Activated effector memory CD4-positive, alpha-beta T cell treated with Interleukin-2 at 50 U/mL for 16 hours (primary cell): ENCODE results near the gene AGBL4.

Experiments
- DNase-seq: peaks from one replicate; pipeline ENCODE4 v3.0.0-alpha.2; 2020

AGBL4 gene

GRCh38 chr1:48936436-48936835, 1087.3 kb downstream of the AGBL4 start:
- no peak for DNase-seq

- no peak for DNase-seq
These were observed 1091.4 kb downstream of the AGBL4 start for GRCh38 chr1:48932366-48932765.

DNA sequence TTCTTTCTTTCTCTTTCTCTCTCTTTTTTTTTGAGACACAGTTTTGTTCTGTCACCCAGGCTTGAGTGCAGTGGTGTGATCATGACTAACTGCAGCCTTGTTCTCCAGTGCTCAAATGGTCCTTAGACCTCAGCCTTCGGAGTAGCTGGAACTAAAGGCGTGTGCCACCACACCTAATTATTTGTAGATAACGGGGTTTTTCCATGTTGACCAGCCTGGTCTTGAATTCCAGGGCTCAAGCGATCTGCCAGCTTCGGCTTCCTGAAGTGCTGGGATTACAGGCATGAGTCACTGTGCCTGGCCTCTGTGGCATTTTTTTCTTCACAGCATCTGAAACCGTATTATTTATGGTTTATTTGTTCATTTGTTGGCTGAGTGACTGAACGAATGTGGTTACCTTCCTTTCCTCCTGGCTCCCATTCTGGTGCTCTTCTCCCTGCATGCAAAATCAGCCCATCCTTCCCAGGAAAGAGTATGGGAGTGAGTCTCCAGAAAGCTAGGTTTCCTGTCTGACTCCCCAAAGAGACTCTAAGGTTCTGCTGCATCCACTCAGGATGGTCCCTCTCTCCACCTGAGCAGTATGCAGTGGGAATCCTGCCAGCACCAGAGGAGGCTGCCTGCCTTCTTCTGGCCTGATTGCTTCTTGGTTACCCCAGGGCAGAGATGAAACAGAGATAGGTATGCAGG, 1092.1 kb downstream of the AGBL4 start:
- no peak for DNase-seq

- no peak for DNase-seq
These were observed 1093.7 kb downstream of the AGBL4 start for GRCh38 chr1:48930011-48930410.

- DNase-seq = no peak
These were observed 1099.7 kb downstream of the AGBL4 start for GRCh38 chr1:48924099-48924498.

GRCh38 chr1:48923116-48923515, 1100.6 kb downstream of the AGBL4 start:
- DNase-seq = no peak

DNA sequence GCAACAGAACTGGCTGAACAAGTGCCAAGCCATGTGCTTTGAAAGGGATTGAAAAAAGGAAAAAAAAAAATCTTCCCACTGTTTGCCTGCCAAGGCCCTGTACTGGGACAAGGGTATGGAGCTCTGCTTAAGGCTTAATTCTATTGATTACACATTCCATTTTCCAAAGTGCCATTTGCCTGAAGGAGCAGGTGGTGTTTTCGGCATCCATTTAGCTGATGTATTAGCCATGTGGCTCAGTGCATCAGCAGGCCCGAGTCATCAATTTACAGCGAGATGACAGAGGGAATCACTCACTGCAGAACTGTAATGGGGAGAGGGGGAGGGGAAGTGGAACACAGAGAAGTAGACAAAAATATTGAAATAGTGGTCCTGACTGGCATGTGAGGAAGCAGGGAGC, 1102.9 kb downstream of the AGBL4 start:
- DNase-seq = no peak

DNA sequence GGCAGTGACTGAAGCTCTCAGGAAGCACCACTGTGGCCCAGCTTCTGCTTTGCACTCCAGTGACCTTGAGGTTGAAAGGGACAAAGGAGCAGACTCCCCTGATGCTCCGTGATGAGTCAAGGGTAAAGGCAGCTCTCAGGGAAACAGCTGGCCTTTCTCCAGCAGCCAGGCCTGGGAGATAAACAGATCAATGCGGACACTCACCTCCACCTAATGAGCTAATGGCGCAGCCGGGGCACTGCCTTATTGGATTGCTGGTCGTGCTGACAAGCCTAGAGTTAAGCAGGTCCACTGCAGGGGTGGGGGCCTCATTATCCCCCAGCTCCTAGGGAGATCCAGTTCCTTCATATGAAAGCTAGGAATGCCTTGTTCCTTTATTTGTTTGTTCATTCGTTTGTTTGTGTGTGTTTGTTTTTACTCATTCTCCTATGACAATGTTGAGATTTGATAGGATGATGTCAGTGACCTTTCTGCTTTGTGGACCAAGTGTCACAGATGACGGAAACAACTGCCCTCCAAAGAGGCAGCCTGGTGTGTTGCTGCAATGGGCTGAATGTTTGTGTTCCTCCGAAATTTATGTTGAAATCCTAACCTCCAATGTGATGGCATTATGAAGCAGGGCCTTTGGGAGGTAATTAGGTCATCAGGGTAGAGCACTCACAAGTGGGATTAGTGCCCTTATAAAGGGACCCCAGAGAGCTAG, 1105.7 kb downstream of the AGBL4 start:
- DNase-seq = no peak

DNA sequence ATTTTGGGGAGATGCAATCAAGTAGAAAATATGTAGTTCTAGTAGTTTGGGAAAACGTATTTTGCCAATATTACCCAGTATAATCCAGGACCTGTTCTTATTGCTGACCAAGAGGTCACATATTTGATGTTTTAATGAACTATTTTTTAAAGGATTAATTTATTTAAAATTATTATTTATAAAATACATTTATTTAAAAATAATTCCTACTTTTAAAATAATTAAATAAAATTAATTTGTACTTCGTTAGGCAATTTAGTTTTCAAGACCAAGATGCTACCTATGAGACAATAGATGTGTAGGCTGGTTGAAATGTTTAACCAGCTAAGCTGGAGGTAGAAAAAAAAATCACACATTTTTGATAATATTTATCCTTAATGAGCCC, 1106.7 kb downstream of the AGBL4 start:
- no peak for DNase-seq

DNA sequence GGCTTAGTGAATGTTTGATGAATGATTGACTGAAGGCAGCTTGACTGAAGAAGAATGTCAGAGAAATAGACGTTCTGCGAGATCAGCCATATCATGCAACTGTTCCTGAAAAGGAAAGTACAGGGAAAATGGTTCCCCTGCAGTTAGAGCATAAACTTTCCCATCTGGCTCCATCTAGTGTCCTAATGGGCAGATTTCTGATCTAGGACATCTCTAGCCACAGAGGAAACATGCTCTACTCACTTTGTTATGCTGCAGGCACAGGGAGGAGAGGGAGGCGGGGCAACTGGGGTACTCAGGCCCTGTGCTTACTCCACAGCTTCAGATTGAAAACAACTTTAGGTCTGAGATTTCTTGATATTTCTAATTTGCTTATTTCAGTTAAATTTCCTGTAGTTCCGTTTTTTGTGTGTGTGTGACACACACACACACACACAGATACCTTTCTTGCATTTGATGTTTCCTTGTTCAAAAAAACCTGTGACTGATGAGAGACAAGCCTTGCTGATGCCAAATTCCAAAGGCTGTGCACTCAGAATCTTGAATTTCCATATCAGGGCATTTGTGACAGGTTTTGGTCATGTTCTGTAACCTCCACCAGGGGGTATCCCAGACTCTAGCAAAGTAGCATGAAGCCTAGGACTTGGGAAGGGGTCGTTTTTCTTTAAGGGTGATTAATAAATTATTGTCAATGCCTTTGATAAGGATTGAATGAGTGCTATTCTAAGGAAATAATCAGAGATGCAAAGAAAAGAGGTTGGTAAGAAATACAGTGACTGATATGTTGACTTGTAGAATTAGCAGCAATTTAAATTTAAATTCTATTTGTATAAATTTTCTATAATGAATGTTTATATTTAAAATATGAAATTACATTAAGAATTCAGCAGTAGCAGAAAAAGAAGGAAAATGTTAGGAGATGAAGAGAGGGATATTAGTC, 1107.4 kb downstream of the AGBL4 start:
- DNase-seq = no peak

- DNase-seq = no peak
These were observed 1115.1 kb downstream of the AGBL4 start for GRCh38 chr1:48908606-48909005.

- no peak for DNase-seq
These were observed 1117.0 kb downstream of the AGBL4 start for GRCh38 chr1:48906729-48907128.

GRCh38 chr1:48906164-48906563, 1117.6 kb downstream of the AGBL4 start:
- no peak for DNase-seq

- DNase-seq = no peak
These were observed 1120.5 kb downstream of the AGBL4 start for GRCh38 chr1:48903291-48903690.

- no peak for DNase-seq
These were observed 1124.9 kb downstream of the AGBL4 start for GRCh38 chr1:48898894-48899293.

- no peak for DNase-seq
These were observed 1134.1 kb downstream of the AGBL4 start for GRCh38 chr1:48889615-48890014.

DNA sequence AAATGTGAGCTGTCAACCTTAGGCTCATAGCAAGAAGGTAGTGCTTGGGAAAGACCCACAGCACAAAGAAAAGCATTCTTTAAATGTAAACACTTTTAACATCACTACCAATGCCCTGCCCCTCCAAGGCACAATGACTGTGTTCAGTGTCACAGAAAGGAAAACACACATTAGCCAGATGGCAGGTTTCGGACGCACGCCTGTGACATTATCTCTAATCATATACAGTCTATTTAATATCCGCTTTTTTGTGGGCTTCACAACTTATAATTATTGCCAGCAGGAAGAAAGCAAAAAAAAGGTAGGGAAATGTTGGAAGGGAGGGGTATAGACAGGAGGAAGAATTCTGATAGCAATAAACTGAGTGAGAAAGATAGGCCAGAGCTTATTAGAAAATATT, 1134.7 kb downstream of the AGBL4 start:
- DNase-seq = no peak

DNA sequence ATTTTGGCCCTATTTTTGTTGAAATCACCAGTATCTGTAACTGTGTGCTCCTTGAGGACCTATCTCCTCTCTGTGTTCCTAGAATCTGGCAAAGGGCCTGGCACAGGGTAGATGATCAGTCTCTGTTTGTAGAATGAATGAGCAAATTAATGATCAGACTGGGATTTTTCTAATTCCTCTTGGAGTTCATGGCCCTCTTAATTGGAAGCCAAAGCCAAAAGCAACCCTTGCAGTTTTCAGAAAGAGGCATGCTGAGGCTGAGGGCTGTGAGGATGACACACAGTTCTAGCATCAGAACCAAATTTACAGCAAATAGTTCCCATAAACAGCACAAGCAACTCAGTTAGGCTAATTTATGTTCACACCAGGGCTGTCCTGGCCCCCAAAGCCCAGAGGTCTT, 1136.0 kb downstream of the AGBL4 start:
- DNase-seq = no peak

- no peak for DNase-seq
These were observed 1141.7 kb downstream of the AGBL4 start for GRCh38 chr1:48882020-48882419.

- no peak for DNase-seq
These were observed 1145.4 kb downstream of the AGBL4 start for GRCh38 chr1:48878191-48878940.

GRCh38 chr1:48876330-48876785, 1147.4 kb downstream of the AGBL4 start:
- DNase-seq = no peak

DNA sequence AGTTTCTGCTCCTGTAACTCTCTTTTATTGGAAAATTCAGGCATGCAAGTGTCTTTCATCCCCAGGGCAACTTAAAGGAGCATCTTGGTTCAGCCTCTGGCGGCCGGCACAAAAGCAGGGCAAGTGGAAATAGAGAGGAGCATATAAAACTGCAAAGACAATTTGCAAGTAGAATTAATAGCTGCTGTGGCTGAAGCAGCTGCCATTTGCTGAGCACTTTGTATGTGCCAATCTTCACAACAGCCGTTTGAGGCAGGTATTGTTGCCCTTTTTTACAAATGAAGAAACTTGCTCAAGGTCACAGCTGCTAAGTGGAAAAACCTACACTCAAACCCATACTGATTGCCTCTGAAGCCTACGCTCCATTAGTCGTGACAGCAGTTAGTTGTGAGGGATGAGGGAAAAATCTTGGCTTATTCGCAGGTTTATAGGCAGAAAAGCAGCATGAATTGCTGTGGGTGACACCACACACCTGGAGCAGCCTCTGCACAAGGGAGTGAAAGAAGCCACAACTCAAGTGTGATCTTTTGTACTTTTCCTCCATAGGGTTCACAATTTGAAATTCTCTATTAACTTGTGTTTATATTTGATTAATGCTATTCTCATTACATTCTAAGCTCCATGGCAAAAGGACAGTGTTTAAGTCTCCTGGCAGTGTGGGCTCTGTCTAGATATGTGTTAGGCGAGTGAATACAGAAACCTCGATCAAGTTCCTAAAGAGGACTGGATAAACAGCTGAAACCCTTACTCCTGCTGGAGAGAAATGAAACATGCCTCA, 1148.0 kb downstream of the AGBL4 start:
- no peak for DNase-seq
